DOHH2 (cell line): ENCODE results near the gene SH2D5.

Experiments used
- CTCF ChIP-seq: fragments of 200-600 bp; sonication (generic); IDR thresholded peaks from one replicate; pipeline ENCODE4 v1.5.1; 2014; ENCODE audit warnings: antibody characterized with exemption, mild to moderate bottlenecking, low read depth, low read length; ENCODE audit not compliant: poor library complexity, severe bottlenecking
- EZH2phosphoT487 ChIP-seq: fragments of 200-600 bp; sonication (generic); IDR thresholded peaks from 2 replicates; pipeline ENCODE4 v1.6.1; 2017; ENCODE audit warnings: borderline replicate concordance, mild to moderate bottlenecking, antibody characterized with exemption, low read length, moderate library complexity, mixed read lengths

DNA sequence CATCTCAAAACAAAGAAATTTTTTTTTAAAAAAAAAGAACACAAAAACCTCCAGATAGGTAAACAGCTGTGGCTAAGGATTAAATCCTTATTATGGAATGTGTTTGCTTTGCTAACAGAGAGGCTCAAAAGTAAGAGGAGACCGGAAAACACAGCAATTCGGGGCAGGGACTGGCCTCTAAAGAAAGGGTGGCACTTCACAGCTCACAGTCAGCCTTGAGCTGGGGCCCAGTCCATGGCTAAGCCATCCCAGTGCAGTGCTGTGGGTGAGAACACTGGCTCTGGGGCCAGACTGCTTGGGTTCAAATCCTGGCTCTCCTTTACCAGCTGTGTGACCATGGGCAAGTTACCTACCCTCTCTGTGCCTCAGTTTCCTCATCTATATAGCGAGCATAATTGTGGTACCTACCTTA is 42.9 kb downstream of the SH2D5 start:
- TF ChIP-seq CTCF = no peak
- no peak for TF ChIP-seq EZH2phosphoT487
